Colonic mucosa (tissue), 4 donors: ENCODE data around the gene ANK2. TPM values are rescaled to one million over a fixed set of nuclear protein-coding genes. Genes with fewer than 3 reads are reported as not detected.

Experiments
- DNase-seq: peaks from one replicate; pipeline ENCODE4 v3.0.0-alpha.2; 2020
- H3K27ac ChIP-seq: fragments of 200-600 bp; one replicate; pipeline ENCODE4 v1.8.0; 2021
- H3K27me3 ChIP-seq: fragments of 200-600 bp; one replicate; pipeline ENCODE4 v1.8.0; 2021
- H3K36me3 ChIP-seq: fragments of 200-600 bp; one replicate; pipeline ENCODE4 v1.8.0; 2021
- H3K4me1 ChIP-seq: fragments of 200-600 bp; one replicate; pipeline ENCODE4 v1.8.0; 2021; ENCODE audit warnings: mild to moderate bottlenecking
- H3K4me3 ChIP-seq: fragments of 200-600 bp; one replicate; pipeline ENCODE4 v1.8.0; 2021
- H3K9ac ChIP-seq, 2 donors: one replicate each; pipeline ENCODE4 v1.7.0; 2013; ENCODE audit warnings: control low read depth in 2 of 2, low read depth in 2 of 2, low read length in 2 of 2
- H3K9me3 ChIP-seq: fragments of 200-600 bp; one replicate; pipeline ENCODE4 v1.8.0; 2021
- CTCF ChIP-seq: fragments of 200-600 bp; IDR thresholded peaks from one replicate; pipeline ENCODE4 v1.8.0; 2022; ENCODE audit warnings: antibody characterized with exemption, mild to moderate bottlenecking
- intact Hi-C: fragments of 100-400 bp; cut with DNase I; formaldehyde crosslinking; loops from one replicate; pipeline ENCODE4 v1.14.1; 2022
- total RNA-seq, 2 donors: library from RNA; stranded (reverse); fragmentation: NEBNext Ultra II Directional in 1 of 2; extraction: Animal tissue kit (Norgen Biotek cat#: 25700) in 1 of 2; gene quantifications; one replicate each; pipeline ENCODE4 v1.2.1, GENCODE V29; 2021
- donor health status: healthy.
- donor health status: DM: no; HTN: no; CAD: no.
- donor health status: DM: no; HTN: no; CAD: no.

Gene ANK2
- total RNA-seq, 2 donors from 2014 or later, result 4.6 to 20.7 TPM

GRCh38 chr4:113375964-113376666, 326.7 kb downstream of the ANK2 start:
- no peaks in the 10 kb centered on the region for H3K9me3 ChIP-seq
- H3K9ac ChIP-seq, result no peak overlapping the region
- DNase-seq, result no peak
- intact Hi-C loops, result no loop called here
- H3K27ac ChIP-seq, result no peak overlapping the region
- no peaks in the 10 kb centered on the region for H3K36me3 ChIP-seq
- H3K4me3 ChIP-seq, result no peak overlapping the region
- TF ChIP-seq CTCF, result no peak
- no peaks in the 10 kb centered on the region for H3K27me3 ChIP-seq
- H3K4me1 ChIP-seq, result no peaks in the 10 kb centered on the region

- intact Hi-C loops, result no loop called here
- no peak for TF ChIP-seq CTCF
Observed at GRCh38 chr4:113378836-113379235, 329.4 kb downstream of the ANK2 start.

GRCh38 chr4:113382704-113383103, 333.3 kb downstream of the ANK2 start:
- Histone ChIP-seq H3K9me3 (no peaks in the 10 kb centered on the region), H3K27me3 (no peaks in the 10 kb centered on the region), H3K4me3 (no peak overlapping the region), H3K27ac (no peak overlapping the region), H3K9ac (no peak overlapping the region), H3K4me1 (no peaks in the 10 kb centered on the region), H3K36me3 (no peaks in the 10 kb centered on the region)
- intact Hi-C loops, result no loop called here
- TF ChIP-seq CTCF, result no peak
- DNase-seq, result no peak

More at GRCh38 chr4:113378836-113379235, 329.4 kb downstream of the ANK2 start:
- Histone ChIP-seq H3K27ac (no peak overlapping the region), H3K36me3 (no peaks in the 10 kb centered on the region), H3K4me1 (no peaks in the 10 kb centered on the region), H3K9me3 (no peaks in the 10 kb centered on the region), H3K4me3 (no peak overlapping the region), H3K27me3 (no peaks in the 10 kb centered on the region), H3K9ac (no peak overlapping the region)
- no peak for DNase-seq

- Histone ChIP-seq H3K27me3 (no peaks in the 10 kb centered on the region), H3K4me3 (no peak overlapping the region), H3K9ac (no peak overlapping the region), H3K27ac (no peak overlapping the region), H3K36me3 (no peaks in the 10 kb centered on the region), H3K4me1 (no peaks in the 10 kb centered on the region), H3K9me3 (no peaks in the 10 kb centered on the region)
- intact Hi-C loops, result no loop called here
- no peak for TF ChIP-seq CTCF
- no peak for DNase-seq
Observed at GRCh38 chr4:113383111-113383785, 333.8 kb downstream of the ANK2 start.

GRCh38 chr4:113384600-113384999, 335.1 kb downstream of the ANK2 start:
- H3K4me3 ChIP-seq, result no peak overlapping the region
- TF ChIP-seq CTCF, result no peak
- H3K27ac ChIP-seq, result no peak overlapping the region
- H3K27me3 ChIP-seq, result no peaks in the 10 kb centered on the region
- no peaks in the 10 kb centered on the region for H3K36me3 ChIP-seq
- H3K4me1 ChIP-seq, result no peaks in the 10 kb centered on the region
- intact Hi-C loops, result no loop called here
- no peak for DNase-seq
- H3K9ac ChIP-seq, result no peak overlapping the region
- no peaks in the 10 kb centered on the region for H3K9me3 ChIP-seq
